ENCODE data around the gene GAK.

- TF ChIP-seq CTCF (IDR thresholded peaks at IDR 0.05) (no peak), POLR2AphosphoS5 (IDR thresholded peaks at IDR 0.05) (no peak)
Measured at GRCh38 chr4:878796-879728, 53.1 kb downstream of the GAK start.

Measured in transverse colon (tissue), 4 donors.